GM19395 (cell line): ENCODE results near the gene NUPR1.
"Not testable (repeated sequence)": the region's sequence is repeated elsewhere in the genome, so short reads cannot be mapped to it uniquely, and the experiment has no call there.

ENCODE experiments used
- ATAC-seq: cut with Tn5 transposase; IDR thresholded peaks from one replicate; pipeline ENCODE4 v1.9.1; 2021; ENCODE audit warnings: mild to moderate bottlenecking, moderate library complexity; ENCODE audit not compliant: unreplicated experiment

NUPR1 gene

GRCh38 chr16:28527985-28528384 lies 10.8 kb downstream of the NUPR1 start:
- no peak for ATAC-seq

- not testable (repeated sequence) for ATAC-seq
Observed at GRCh38 chr16:28527100-28527785, 11.5 kb downstream of the NUPR1 start.

- ATAC-seq, result no peak
Observed at GRCh38 chr16:28526201-28527099, 12.3 kb downstream of the NUPR1 start.

GRCh38 chr16:28524681-28525171 lies 14.0 kb downstream of the NUPR1 start:
- ATAC-seq, result no peak

- ATAC-seq, result no peak
Observed at GRCh38 chr16:28522792-28523191, 16.0 kb downstream of the NUPR1 start.

- ATAC-seq, result no peak
Observed at GRCh38 chr16:28521436-28521835, 17.3 kb downstream of the NUPR1 start.

GRCh38 chr16:28520672-28521071 lies 18.1 kb downstream of the NUPR1 start:
- no peak for ATAC-seq

GRCh38 chr16:28514246-28514645 lies 24.5 kb downstream of the NUPR1 start:
- no peak for ATAC-seq

- no peak for ATAC-seq
Observed at GRCh38 chr16:28513484-28514181, 25.1 kb downstream of the NUPR1 start.

GRCh38 chr16:28511801-28512789 lies 26.7 kb downstream of the NUPR1 start:
- ATAC-seq, result no peak

- no peak for ATAC-seq
Observed at GRCh38 chr16:28511031-28511430, 27.7 kb downstream of the NUPR1 start.

- ATAC-seq, result no peak
Observed at GRCh38 chr16:28505489-28506137, 33.2 kb downstream of the NUPR1 start.

GRCh38 chr16:28504707-28505404 lies 33.9 kb downstream of the NUPR1 start:
- ATAC-seq, result no peak

- no peak for ATAC-seq
Observed at GRCh38 chr16:28503470-28504259, 35.1 kb downstream of the NUPR1 start.

- no peak for ATAC-seq
Observed at GRCh38 chr16:28502290-28502689, 36.5 kb downstream of the NUPR1 start.

- ATAC-seq, result no peak
Observed at GRCh38 chr16:28501258-28502232, 37.2 kb downstream of the NUPR1 start.
